ENCODE results near the gene COPA. TPM values are rescaled to one million over a fixed set of nuclear protein-coding genes. Genes with fewer than 3 reads are reported as not detected.
"Not testable (repeated sequence)": the region's sequence is repeated elsewhere in the genome, so short reads cannot be mapped to it uniquely, and the experiment has no call there.

COPA gene
- total RNA-seq (2014; rRNA removed; shearing (Covaris generic)) = 144 and 227 TPM in 2 replicates

- peak; percentile 96 for DNase-seq (ENCODE audit: low read depth)
Observed at GRCh38 chr1:160342953-160343869, at the start of gene COPA, which contains the start of gene NCSTN. Gene COPA, minus strand, starts transcription at chr1:160343250. Its CDS starts 80 bp downstream, at chr1:160343170. Gene NCSTN, plus strand, starts transcription at chr1:160343383. Its CDS starts 14 bp downstream, at chr1:160343397.

- not testable (repeated sequence) for DNase-seq (ENCODE audit: low read depth)
Observed at GRCh38 chr1:160388406-160388805, 45.4 kb upstream of the COPA start.

- DNase-seq (ENCODE audit: low read depth) = not testable (repeated sequence)
Observed at GRCh38 chr1:160384812-160385211, 41.8 kb upstream of the COPA start.

GRCh38 chr1:160377585-160378206, 34.6 kb upstream of the COPA start:
- DNase-seq (ENCODE audit: low read depth) = peak; percentile 76

GRCh38 chr1:160376525-160377131, 33.6 kb upstream of the COPA start:
- DNase-seq (ENCODE audit: low read depth) = peak; percentile 61

- peak; percentile 72 for DNase-seq (ENCODE audit: low read depth)
Observed at GRCh38 chr1:160375788-160376524, 32.9 kb upstream of the COPA start.

GRCh38 chr1:160374306-160375110, 31.5 kb upstream of the COPA start:
- DNase-seq (ENCODE audit: low read depth) = no peak

GRCh38 chr1:160373696-160374095, 30.6 kb upstream of the COPA start:
- DNase-seq (ENCODE audit: low read depth) = no peak

GRCh38 chr1:160371756-160372155, 28.7 kb upstream of the COPA start:
- no peak for DNase-seq (ENCODE audit: low read depth)

GRCh38 chr1:160371346-160371631, 28.2 kb upstream of the COPA start:
- no peak for DNase-seq (ENCODE audit: low read depth)

GRCh38 chr1:160370561-160371345, 27.7 kb upstream of the COPA start:
- DNase-seq (ENCODE audit: low read depth) = no peak

- DNase-seq (ENCODE audit: low read depth) = no peak
Observed at GRCh38 chr1:160369087-160369486, 26.0 kb upstream of the COPA start.

- no peak for DNase-seq (ENCODE audit: low read depth)
Observed at GRCh38 chr1:160367934-160368923, 25.2 kb upstream of the COPA start.

- no peak for DNase-seq (ENCODE audit: low read depth)
Observed at GRCh38 chr1:160367516-160367900, 24.5 kb upstream of the COPA start.

- DNase-seq (ENCODE audit: low read depth) = no peak
Observed at GRCh38 chr1:160366731-160367515, 23.9 kb upstream of the COPA start, which contains the start of gene NHLH1. Gene NHLH1, plus strand, starts transcription at chr1:160367071. Its CDS starts 3,661 bp downstream, at chr1:160370732.

GRCh38 chr1:160365325-160365724, 22.3 kb upstream of the COPA start:
- DNase-seq (ENCODE audit: low read depth) = no peak

GRCh38 chr1:160363951-160364735, 21.1 kb upstream of the COPA start:
- DNase-seq (ENCODE audit: low read depth) = no peak
